Activated naive CD4-positive, alpha-beta T cell treated with anti-CD3 and anti-CD28 coated beads, Interleukin-2, amount 50 U/mL, for 16 hours (primary cell): Measurements from ENCODE around the gene DHFR.
"Not testable (repeated sequence)": the region's sequence is repeated elsewhere in the genome, so short reads cannot be mapped to it uniquely, and the experiment has no call there.

Experiments used
- DNase-seq: peaks from one replicate; pipeline ENCODE4 v3.0.0-alpha.2; 2020

Gene DHFR

DNA sequence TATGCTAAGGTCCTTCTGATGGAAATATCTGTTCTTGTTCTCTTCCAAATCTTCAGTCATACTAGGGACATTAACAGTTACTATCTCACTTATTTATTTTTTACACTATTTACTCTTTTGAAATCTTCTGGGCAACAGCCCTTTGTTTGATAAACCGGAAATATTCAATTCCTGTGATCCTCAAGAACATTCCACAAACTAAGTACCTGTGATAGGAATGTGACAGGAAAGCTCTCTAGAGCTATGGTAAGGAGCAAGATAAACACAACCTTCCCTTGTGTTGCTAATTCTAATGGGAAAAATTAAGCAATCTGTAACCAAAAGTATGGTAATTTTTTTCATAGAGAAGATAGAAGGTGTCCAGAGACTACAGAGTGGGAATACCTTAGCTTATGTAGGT, 62.7 kb downstream of the DHFR start:
- no peak for DNase-seq

DNA sequence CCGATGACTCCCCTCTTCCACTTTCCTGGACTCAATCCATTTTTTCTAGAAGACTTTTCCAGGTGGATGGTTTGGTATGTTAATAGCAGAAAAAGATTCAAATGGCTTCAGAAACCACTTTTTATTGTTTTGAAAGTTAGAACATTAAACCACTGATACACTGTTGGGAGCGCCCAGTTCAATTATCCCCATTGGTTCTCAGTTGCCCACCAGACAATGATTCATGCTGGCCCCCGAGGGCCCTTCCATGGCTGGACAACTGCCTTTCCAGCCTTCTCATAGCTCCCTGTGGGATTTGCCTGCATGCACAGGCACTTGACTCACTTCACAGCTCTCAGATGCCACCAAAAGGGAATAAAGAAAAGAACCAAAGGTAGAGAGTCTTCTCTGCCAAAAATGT, 63.4 kb downstream of the DHFR start:
- DNase-seq, result no peak

DNA sequence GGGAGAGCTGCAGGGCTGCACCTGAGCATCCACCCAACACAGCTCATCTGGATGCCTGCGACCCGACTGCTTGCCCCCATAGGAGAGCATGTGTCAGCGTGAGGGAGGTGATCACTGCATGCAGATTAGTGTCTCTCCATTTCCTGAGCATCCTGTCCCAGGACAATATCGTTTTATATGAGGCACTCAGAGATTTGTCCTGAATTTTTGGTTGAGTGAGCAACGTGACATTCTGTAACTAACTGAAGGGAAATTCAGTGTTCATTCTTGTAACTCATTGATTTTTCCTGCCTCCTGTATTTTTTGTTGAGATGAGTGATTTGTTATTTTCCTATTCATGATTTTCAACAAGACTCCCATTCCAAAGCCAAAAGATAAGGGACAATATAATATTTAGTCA, 64.0 kb downstream of the DHFR start:
- no peak for DNase-seq

DNA sequence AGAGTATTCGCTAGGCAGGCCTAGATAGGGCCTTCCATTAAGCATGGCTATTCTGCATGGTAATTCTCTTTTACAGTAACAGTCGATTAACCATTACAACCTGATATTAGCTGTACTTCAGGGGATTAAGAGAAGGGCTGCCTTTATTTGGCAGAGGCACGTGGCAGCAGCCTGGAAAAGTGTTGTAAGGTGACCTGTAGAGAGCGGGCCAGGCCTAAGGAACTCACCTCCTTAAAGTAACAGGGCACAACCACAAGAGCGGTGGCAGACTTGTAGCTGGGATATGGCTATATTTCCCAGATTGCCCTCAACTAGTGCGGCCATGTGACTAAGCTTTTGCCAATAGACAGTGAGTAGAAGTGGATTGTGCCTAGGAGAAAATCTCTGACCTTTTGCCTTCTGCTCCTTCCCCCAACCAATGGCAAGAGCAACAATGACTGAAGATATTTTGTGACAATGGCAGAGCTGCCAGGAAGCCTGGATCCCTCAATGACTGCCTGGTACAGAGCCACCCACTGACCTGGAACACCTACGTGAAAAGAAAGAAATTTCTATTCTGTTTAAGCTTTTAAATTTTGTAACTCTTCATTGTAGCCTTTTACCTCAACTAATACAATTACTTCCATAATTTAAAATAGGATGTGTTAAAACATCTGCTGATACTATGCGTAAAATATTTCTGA, 65.8 kb downstream of the DHFR start:
- DNase-seq, result no peak

DNA sequence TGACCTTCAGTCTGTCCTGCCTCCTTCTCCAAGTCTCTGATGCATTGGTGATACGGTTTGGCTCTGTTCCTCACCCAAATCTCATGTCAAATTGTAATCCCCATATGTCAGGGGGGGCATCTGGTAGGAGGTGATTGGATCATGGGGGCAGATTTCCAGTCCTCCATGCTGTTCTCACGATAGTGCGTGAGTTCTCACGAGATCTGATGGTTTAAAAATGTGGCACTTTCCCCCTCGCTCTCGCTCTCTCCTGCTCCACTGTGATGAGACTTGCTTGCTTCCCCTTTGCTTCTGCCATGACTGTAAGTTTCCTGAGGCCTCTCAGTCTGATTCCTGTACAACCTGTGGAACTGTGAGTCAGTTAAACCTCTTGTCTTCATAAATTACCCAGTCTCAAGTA, 70.0 kb downstream of the DHFR start:
- DNase-seq, result no peak

DNA sequence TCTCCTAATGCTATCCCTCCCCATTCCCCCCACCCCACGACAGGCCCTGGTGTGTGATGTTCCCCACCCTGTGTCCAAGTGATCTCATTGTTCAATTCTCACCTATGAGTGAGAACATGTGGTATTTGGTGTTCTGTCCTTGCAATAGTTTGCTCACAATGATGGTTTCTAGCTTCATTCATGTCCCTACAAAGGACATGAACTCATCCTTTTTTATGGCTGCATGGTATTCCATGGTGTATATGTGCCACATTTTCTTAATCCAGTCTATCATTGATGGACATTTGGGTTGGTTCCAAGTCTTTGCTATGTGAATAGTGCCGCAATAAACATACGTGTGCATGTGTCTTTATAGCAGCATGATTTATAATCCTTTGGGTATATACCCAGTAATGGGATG, 74.5 kb downstream of the DHFR start:
- DNase-seq, result not testable (repeated sequence)

DNA sequence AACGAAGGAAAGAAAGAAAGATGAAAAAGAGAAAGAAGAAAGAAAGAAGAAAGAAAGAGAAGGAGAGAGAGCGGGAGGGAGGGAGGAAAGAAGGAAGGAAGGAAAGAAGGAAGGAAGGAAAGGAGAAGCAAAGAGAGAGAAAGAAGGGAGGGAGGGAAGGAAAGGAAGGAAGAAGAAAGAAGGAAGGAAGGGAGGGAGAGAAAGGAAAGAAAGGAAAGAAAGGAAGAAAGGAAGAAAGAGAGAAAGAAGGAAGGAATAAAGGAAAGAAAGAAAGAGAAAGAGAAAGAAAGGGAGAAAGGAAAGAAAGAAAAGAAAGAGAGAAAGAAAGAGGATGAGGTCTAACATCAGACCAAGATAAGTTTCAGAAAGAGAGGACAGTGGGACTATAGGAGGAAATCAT, 75.7 kb downstream of the DHFR start:
- no peak for DNase-seq

DNA sequence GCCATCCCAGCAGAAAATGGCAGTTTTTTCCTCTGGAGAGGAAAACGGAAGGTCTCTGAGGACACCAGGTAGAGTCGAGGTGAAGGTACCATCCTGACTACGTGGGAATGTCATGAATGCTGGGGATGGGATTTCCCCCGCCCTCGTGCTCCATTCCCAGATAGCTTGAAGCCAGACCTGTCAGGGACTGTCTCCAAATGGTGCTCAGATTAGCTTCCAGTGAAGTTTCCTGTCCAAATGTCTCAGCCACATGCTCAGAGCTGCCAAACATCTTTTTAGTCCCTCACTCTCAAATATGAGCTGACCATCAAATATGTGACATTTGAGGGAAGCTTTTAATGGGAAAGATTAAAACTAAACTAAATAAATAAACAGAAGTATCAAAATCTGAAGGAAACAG, 77.1 kb downstream of the DHFR start:
- no peak for DNase-seq

DNA sequence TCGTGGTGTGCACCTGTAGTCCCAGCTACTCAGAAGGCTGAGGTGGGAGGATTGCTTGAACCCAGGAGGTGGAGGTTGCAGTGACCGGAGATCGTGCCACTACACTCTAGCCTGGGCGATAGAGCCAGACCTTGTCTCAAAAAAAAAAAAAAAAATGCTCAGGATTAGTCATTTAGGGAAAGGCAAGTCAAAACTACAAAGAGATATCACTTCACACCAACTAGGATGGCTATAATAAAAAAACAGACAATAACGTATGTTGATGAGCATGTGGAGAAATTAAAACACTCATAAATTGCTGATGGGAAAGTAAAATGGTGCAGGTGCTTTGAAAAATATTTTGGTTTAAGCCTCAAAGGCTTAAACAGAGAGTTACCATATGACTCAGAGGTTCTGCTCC, 78.4 kb downstream of the DHFR start:
- DNase-seq, result no peak
